IPS-18a (cell line): ENCODE data around the gene FBXL3.
"Not testable (repeated sequence)": the region's sequence is repeated elsewhere in the genome, so short reads cannot be mapped to it uniquely, and the experiment has no call there.

Experiments used
- H3K27ac ChIP-seq: one replicate; pipeline ENCODE4 v1.5.1; 2013; ENCODE audit warnings: low read length
- H3K27me3 ChIP-seq: one replicate; pipeline ENCODE4 v1.6.1; 2013; ENCODE audit warnings: mild to moderate bottlenecking, low read length; ENCODE audit not compliant: control insufficient read depth, insufficient read depth
- H3K36me3 ChIP-seq: one replicate; pipeline ENCODE4 v1.6.1; 2013; ENCODE audit warnings: low read depth, low read length; ENCODE audit not compliant: control insufficient read depth
- H3K4me1 ChIP-seq: one replicate; pipeline ENCODE4 v1.6.1; 2013; ENCODE audit warnings: low read depth, low read length; ENCODE audit not compliant: control insufficient read depth
- H3K4me3 ChIP-seq: one replicate; pipeline ENCODE4 v1.5.1; 2013; ENCODE audit warnings: low read length
- H3K9ac ChIP-seq: one replicate; pipeline ENCODE4 v1.6.1; 2013; ENCODE audit warnings: mild to moderate bottlenecking, low read length, moderate library complexity
- H3K9me3 ChIP-seq: one replicate; pipeline ENCODE4 v1.6.1; 2013; ENCODE audit warnings: low read depth, low read length; ENCODE audit not compliant: control insufficient read depth

The FBXL3 gene

DNA sequence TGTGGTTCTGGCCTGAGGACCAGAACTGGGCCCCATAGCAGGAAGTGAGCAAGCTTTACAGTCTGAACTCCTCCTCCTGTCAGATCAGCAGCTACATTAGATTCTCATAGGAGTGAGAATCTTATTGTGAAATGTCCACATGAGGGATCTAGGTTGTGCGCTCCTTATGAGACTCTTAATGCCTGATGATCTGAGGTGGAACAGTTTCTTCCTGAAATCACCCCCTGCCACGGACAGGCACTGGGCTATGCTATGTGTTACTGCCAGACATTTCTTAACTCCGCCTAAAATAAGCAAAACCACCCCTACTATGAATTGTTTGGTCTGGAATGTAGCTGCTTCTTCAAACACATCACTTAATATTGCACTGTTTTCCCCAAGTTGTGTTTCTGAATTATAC is 4.6 kb downstream of the FBXL3 start:
- H3K9me3 ChIP-seq, result no peaks in the 10 kb centered on the region
- H3K9ac ChIP-seq, result no peak overlapping the region
- H3K27ac ChIP-seq, result no peak overlapping the region
- H3K4me3 ChIP-seq, result no peak overlapping the region
- H3K36me3 ChIP-seq, result peaks cover 10% of the 10 kb centered on the region
- peaks cover 9% of the 10 kb centered on the region for H3K4me1 ChIP-seq
- H3K27me3 ChIP-seq, result no peaks in the 10 kb centered on the region

GRCh38 chr13:77019756-77020155 is 7.2 kb downstream of the FBXL3 start:
- Histone ChIP-seq H3K36me3 (peaks cover 34% of the 10 kb centered on the region), H3K4me1 (no peaks in the 10 kb centered on the region)

GRCh38 chr13:77016888-77017623 is 9.9 kb downstream of the FBXL3 start:
- Histone ChIP-seq H3K9me3 (no peaks in the 10 kb centered on the region), H3K27ac (no peak overlapping the region), H3K4me1 (no peaks in the 10 kb centered on the region), H3K4me3 (no peak overlapping the region), H3K36me3 (peaks cover 56% of the 10 kb centered on the region), H3K9ac (no peak overlapping the region), H3K27me3 (no peaks in the 10 kb centered on the region)

More at GRCh38 chr13:77019756-77020155, 7.2 kb downstream of the FBXL3 start:
- Histone ChIP-seq H3K4me3 (no peak overlapping the region), H3K9ac (no peak overlapping the region), H3K27me3 (no peaks in the 10 kb centered on the region), H3K9me3 (no peaks in the 10 kb centered on the region), H3K27ac (no peak overlapping the region)

GRCh38 chr13:77016251-77016812 is 10.6 kb downstream of the FBXL3 start:
- no peaks in the 10 kb centered on the region for H3K4me1 ChIP-seq
- H3K36me3 ChIP-seq, result peaks cover 55% of the 10 kb centered on the region

DNA sequence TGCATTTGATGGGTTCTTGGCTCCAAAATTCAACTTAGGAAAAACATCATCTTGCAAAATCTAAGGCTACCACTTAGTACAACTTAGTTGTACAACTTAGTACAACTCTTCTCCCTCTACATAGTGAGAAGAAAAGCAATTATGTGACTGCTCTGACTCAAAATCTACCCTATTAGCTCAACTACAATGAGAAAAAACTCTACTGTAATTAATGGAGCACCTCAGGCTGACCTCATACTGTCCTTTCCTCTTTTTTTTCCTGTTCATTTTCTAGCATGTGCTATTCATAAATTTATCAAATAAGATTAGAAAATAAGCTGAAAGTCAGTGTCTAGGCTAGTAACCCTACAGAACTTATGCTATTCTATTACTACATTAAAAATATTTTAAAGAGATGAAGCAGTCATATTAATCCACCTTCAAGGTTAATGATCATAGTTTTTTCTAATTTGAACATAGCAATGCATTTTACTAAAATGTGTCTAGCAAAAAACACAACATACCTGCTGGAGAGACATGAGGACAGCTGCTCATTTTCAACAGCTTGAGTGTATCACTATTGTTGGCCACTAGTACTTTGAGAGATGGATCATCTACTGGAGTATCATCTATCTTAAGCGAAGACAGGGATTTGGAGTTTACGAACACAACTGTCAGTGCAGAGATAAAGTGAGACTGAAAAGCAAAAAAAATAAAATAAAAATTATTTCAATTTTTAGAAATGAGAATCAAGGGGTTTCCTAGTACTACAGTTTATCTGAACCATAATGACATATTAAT is 11.9 kb downstream of the FBXL3 start:
- Histone ChIP-seq H3K27me3 (no peaks in the 10 kb centered on the region), H3K4me3 (no peak overlapping the region), H3K4me1 (no peaks in the 10 kb centered on the region), H3K27ac (no peak overlapping the region), H3K9ac (no peak overlapping the region), H3K9me3 (no peaks in the 10 kb centered on the region), H3K36me3 (peaks cover 62% of the 10 kb centered on the region)

More at GRCh38 chr13:77016251-77016812, 10.6 kb downstream of the FBXL3 start:
- Histone ChIP-seq H3K27ac (no peak overlapping the region), H3K9ac (no peak overlapping the region), H3K27me3 (no peaks in the 10 kb centered on the region), H3K9me3 (no peaks in the 10 kb centered on the region), H3K4me3 (no peak overlapping the region)

DNA sequence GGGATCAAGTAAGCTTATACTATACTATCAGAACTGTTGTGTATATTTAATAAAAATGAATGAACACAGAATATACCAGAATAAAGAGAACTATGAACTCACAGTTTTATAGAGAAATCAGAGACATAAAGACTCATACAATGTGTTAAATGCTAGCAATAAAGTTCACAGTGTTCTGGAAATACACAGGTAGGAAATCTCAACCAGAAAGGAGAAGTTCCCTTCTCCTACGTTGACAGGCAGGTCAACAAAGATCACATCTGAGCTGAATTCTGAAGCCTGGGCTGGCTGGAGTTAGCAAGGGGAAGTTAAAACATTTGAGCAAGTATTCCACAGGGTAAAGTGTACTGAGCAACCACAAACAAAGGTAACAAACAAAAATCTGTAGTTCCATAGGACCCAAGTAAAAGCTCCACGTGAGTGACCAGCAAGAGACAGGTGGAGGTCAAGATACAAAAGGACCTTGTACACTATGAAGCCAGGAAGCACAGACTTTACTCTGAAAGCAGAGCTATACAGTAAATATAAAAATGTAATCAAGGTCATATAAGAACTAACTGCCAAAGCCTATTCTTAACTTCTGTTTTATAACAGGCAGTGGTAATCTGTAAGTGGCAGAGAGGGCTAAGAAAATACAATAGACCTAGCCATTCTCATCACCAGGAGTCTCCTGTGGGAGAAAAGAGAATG is 13.0 kb downstream of the FBXL3 start:
- Histone ChIP-seq H3K4me1 (no peaks in the 10 kb centered on the region), H3K27me3 (no peaks in the 10 kb centered on the region), H3K4me3 (no peak overlapping the region), H3K9me3 (no peaks in the 10 kb centered on the region), H3K27ac (no peak overlapping the region), H3K36me3 (peaks cover 65% of the 10 kb centered on the region), H3K9ac (no peak overlapping the region)

- not testable (repeated sequence) for H3K4me3 ChIP-seq, H3K9me3 ChIP-seq, H3K9ac ChIP-seq, H3K27me3 ChIP-seq, H3K27ac ChIP-seq, H3K4me1 ChIP-seq
- peaks cover 42% of the 10 kb centered on the region for H3K36me3 ChIP-seq
Observed at GRCh38 chr13:77009719-77010118, 17.2 kb downstream of the FBXL3 start.

GRCh38 chr13:77009011-77009410 is 17.9 kb downstream of the FBXL3 start:
- no peak overlapping the region for H3K9ac ChIP-seq
- H3K27ac ChIP-seq, result no peak overlapping the region
- H3K27me3 ChIP-seq, result no peaks in the 10 kb centered on the region
- H3K4me1 ChIP-seq, result no peaks in the 10 kb centered on the region
- H3K36me3 ChIP-seq, result peaks cover 35% of the 10 kb centered on the region
- no peak overlapping the region for H3K4me3 ChIP-seq
- H3K9me3 ChIP-seq, result no peaks in the 10 kb centered on the region

GRCh38 chr13:77008337-77008736 is 18.6 kb downstream of the FBXL3 start:
- H3K4me3 ChIP-seq, H3K27me3 ChIP-seq, H3K9ac ChIP-seq, H3K4me1 ChIP-seq, H3K27ac ChIP-seq, H3K9me3 ChIP-seq: not testable (repeated sequence)
- H3K36me3 ChIP-seq, result peaks cover 28% of the 10 kb centered on the region

GRCh38 chr13:77002590-77003190 is 24.3 kb downstream of the FBXL3 start:
- H3K4me1 ChIP-seq, result no peaks in the 10 kb centered on the region
- H3K9ac ChIP-seq, result no peak overlapping the region
- H3K36me3 ChIP-seq, result peaks cover 28% of the 10 kb centered on the region
- H3K27me3 ChIP-seq, result no peaks in the 10 kb centered on the region
- H3K9me3 ChIP-seq, result no peaks in the 10 kb centered on the region
- no peak overlapping the region for H3K27ac ChIP-seq
- no peak overlapping the region for H3K4me3 ChIP-seq

DNA sequence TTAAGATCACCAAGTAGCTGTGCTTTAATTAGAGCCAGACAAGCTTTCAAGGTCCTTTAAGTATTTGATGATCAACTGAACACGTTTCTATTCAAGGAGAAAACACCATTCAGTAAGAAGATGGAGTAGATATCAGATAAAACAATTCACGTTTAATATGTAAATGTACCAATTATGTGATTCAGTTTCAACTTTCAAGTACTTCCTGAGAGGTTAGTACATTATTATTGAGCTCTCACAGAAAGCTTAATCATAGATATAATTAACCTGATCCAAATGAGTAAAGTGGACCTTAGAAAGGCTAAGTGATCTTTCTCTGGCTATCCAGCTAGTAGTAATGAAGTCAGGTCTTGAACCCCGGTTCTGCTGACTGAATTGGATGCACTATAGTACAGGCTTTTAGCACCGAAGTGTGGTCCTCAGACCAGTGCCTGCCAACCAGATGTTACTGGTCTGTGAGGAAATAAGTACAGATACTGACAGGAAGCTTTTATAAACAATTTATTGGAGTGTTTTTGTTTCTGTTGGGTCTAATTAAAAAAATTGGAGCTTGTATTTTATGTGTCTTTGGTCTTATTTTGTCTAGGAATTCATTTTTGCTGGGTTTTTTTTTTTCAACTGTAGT is 24.9 kb downstream of the FBXL3 start:
- no peak overlapping the region for H3K4me3 ChIP-seq

More for the DNA sequence above, 24.9 kb downstream of the FBXL3 start:
- Histone ChIP-seq H3K9me3 (no peaks in the 10 kb centered on the region), H3K27ac (no peak overlapping the region), H3K27me3 (no peaks in the 10 kb centered on the region), H3K4me1 (no peaks in the 10 kb centered on the region), H3K36me3 (peaks cover 24% of the 10 kb centered on the region), H3K9ac (no peak overlapping the region)
